HepG2 (cell line): ENCODE results near the gene TCEAL2. TPM values are rescaled to one million over a fixed set of nuclear protein-coding genes. Genes with fewer than 3 reads are reported as not detected.
A peak's percentile ranks its signal among the peaks of the same experiment; 100 is the strongest.

Source experiments
- ATAC-seq: fragments of 200-7000 bp; cut with Tn5 transposase; 3 replicates; pipeline ENCODE4 v1.9.1; 2020; ENCODE audit warnings: mild to moderate bottlenecking, moderate library complexity
- BruUV-seq: library from RNA; stranded (reverse); fragments of 400-500 nt; replicated peaks from 2 replicates; lab custom pipeline; 2021; lab: Mats Ljungman, UMichigan
- CTCF ChIA-PET: fragments of 300-600 bp; formaldehyde crosslinking; extraction: SDS; loops from one replicate; lab custom pipeline; 2021; ENCODE audit warnings: low total read pairs, inconsistent platforms, low intra/inter-chr PET ratio; lab: Yijun Ruan, JAX
- POLR2A ChIA-PET: fragments of 350-600 bp; sonication (Branson Sonifier 250); formaldehyde crosslinking; loops from one replicate; lab custom pipeline; 2020; ENCODE audit warnings: antibody characterized with exemption, inconsistent platforms; lab: Yijun Ruan, JAX
- DNase-seq: peaks from one replicate; pipeline ENCODE4 v3.0.0-alpha.2; 2015; ENCODE audit warnings: low spot score
- FAIRE-seq: peaks from 3 replicates; lab custom pipeline; 2011; peaks lifted over from hg19 to GRCh38; lab: Jason Lieb, UNC
- H2AFZ ChIP-seq: one replicate; pipeline ENCODE4 v1.6.1; 2011; ENCODE audit warnings: low read length, inconsistent platforms
- H3K27ac ChIP-seq: fragments of 300-600 bp; 3 replicates; pipeline ENCODE4 v1.8.0; 2011; ENCODE audit warnings: mixed run types, mild to moderate bottlenecking, mixed read lengths, low read length, inconsistent platforms; ENCODE audit not compliant: insufficient read depth; ENCODE audit errors: extremely low read length
- H3K27me3 ChIP-seq, 2 experiments: fragments of 200-600 bp in 1 of 2; 2 replicates in 1 of 2; 3 replicates in 1 of 2; pipeline versions ENCODE4 v1.6.0 to v1.8.0; 2011; ENCODE audit warnings: low read length in 2 of 2, mild to moderate bottlenecking in 2 of 2, moderate library complexity in 2 of 2, inconsistent platforms in 1 of 2; ENCODE audit not compliant: insufficient read depth in 2 of 2, control insufficient read depth in 1 of 2
- H3K36me3 ChIP-seq, 2 experiments: fragments of 200-600 bp in 1 of 2; replicated peaks in 1 of 2; 2 replicates in 1 of 2; 3 replicates in 1 of 2; pipeline versions ENCODE4 v1.5.1 to v1.8.0; 2011; ENCODE audit warnings: low read length in 2 of 2, inconsistent platforms in 1 of 2; ENCODE audit not compliant: insufficient read depth in 2 of 2, control insufficient read depth in 1 of 2
- H3K4me1 ChIP-seq: 2 replicates; pipeline ENCODE4 v1.5.1; 2012; ENCODE audit warnings: low read length, inconsistent platforms; ENCODE audit not compliant: insufficient read depth
- H3K4me2 ChIP-seq: 2 replicates; pipeline ENCODE4 v1.6.0; 2011; ENCODE audit warnings: low read depth, low read length, inconsistent platforms
- H3K4me3 ChIP-seq, 3 experiments: fragments of 200-600 bp in 1 of 3; sonication (generic), shearing (Covaris generic) in 1 of 3; replicated peaks in 1 of 3; 2 replicates each; pipeline ENCODE4 v1.5.1; 2011 to 2016; ENCODE audit warnings: low read length in 3 of 3, inconsistent platforms in 2 of 3, low read depth in 2 of 3, mild to moderate bottlenecking in 2 of 3, control low read depth in 1 of 3, mixed read lengths in 1 of 3; ENCODE audit not compliant: insufficient read depth in 1 of 3
- H3K79me2 ChIP-seq: one replicate; pipeline ENCODE4 v1.6.1; 2011; ENCODE audit warnings: low read length, inconsistent platforms; ENCODE audit not compliant: insufficient read depth
- H3K9ac ChIP-seq: 2 replicates; pipeline ENCODE4 v1.6.0; 2011; ENCODE audit warnings: mild to moderate bottlenecking, low read depth, low read length, inconsistent platforms; ENCODE audit not compliant: insufficient read depth
- H3K9me3 ChIP-seq: 2 replicates; pipeline ENCODE4 v1.5.1; 2012; ENCODE audit warnings: mild to moderate bottlenecking, low read length
- H4K20me1 ChIP-seq: 2 replicates; pipeline ENCODE4 v1.6.0; 2011; ENCODE audit warnings: inconsistent platforms, mild to moderate bottlenecking, low read length, moderate library complexity; ENCODE audit not compliant: insufficient read depth
- CBX1 ChIP-seq: IDR thresholded peaks from one replicate; pipeline ENCODE4 v1.6.1; 2016; ENCODE audit warnings: antibody characterized with exemption, low read depth
- CTCF ChIP-seq: sonication (generic); formaldehyde crosslinking; IDR thresholded peaks from 2 replicates; pipeline ENCODE4 v1.5.0; 2020; ENCODE audit warnings: mild to moderate bottlenecking, missing genetic modification reagents, moderate library complexity
- HNRNPUL1 ChIP-seq: fragments of 200-400 bp; formaldehyde crosslinking; IDR thresholded peaks from 2 replicates; pipeline ENCODE4 v1.6.1; 2017; ENCODE audit warnings: low read depth, mild to moderate bottlenecking, low read length, moderate library complexity
- MEIS1 ChIP-seq: sonication (generic); formaldehyde crosslinking; IDR thresholded peaks from 2 replicates; pipeline ENCODE4 v1.9.0; 2021; ENCODE audit warnings: mild to moderate bottlenecking, missing genetic modification reagents, moderate library complexity, borderline replicate concordance
- NONO ChIP-seq, 2 experiments: fragments of 450-650 bp in 1 of 2; sonication (generic) in 1 of 2; formaldehyde crosslinking in 1 of 2; IDR thresholded peaks in 1 of 2; conservative IDR thresholded peaks in 1 of 2; 2 replicates each; pipeline versions ENCODE4 v1.6.1 to v1.8.0; 2017 to 2022; ENCODE audit warnings: mild to moderate bottlenecking in 1 of 2, missing genetic modification reagents in 1 of 2, moderate library complexity in 1 of 2
- STAG1 ChIP-seq: sonication (generic); formaldehyde crosslinking; IDR thresholded peaks from 2 replicates; pipeline ENCODE4 v1.4.0; 2020; ENCODE audit warnings: missing genetic modification reagents
- TERF1 ChIP-seq: sonication (generic); formaldehyde crosslinking; IDR thresholded peaks from 2 replicates; pipeline ENCODE4 v1.8.0; 2022; ENCODE audit warnings: mild to moderate bottlenecking, missing genetic modification reagents, moderate library complexity
- ZMYM2 ChIP-seq: sonication (generic); formaldehyde crosslinking; IDR thresholded peaks from 2 replicates; pipeline ENCODE4 v1.8.0; 2022; ENCODE audit warnings: mild to moderate bottlenecking, missing genetic modification reagents
- ZMYM4 ChIP-seq: sonication (generic); formaldehyde crosslinking; IDR thresholded peaks from 2 replicates; pipeline ENCODE4 v1.8.1; 2023; ENCODE audit warnings: mild to moderate bottlenecking, missing genetic modification reagents
- ZNF572 ChIP-seq: sonication (generic); formaldehyde crosslinking; IDR thresholded peaks from 2 replicates; pipeline ENCODE4 v1.5.1; 2020; ENCODE audit warnings: mild to moderate bottlenecking, missing genetic modification reagents
- ZNF615 ChIP-seq: sonication (generic); formaldehyde crosslinking; IDR thresholded peaks from 2 replicates; pipeline ENCODE4 v1.5.0; 2020; ENCODE audit warnings: mild to moderate bottlenecking, missing genetic modification reagents, borderline replicate concordance
- WGBS: methylation state at CpG from one replicate; pipeline ENCODE4 v1.1.6; 2017; ENCODE audit warnings: low lambda C conversion rate; 5-methylcytosine and 5-hydroxymethylcytosine counted together
- in situ Hi-C: cut with HindIII; loops from 2 replicates; pipeline ENCODE4 v1.10.0; 2017; ENCODE audit warnings: low pct_unique_long_range_greater_than_20kb; ENCODE audit not compliant: extremely low pct_ligation_motif_present
- intact Hi-C: fragments of 100-400 bp; cut with micrococcal nuclease; formaldehyde crosslinking; loops from one replicate; pipeline ENCODE4 v1.10.0; 2022; ENCODE audit not compliant: unreplicated experiment
- polyA plus RNA-seq, 8 experiments: library from polyadenylated mRNA; depleted of rRNA in 3 of 8; stranded (reverse) in 7 of 8; unstranded in 1 of 8; fragments of >200 nt; fragmentation: Illumina TruSeq in 4 of 8; extraction: Trizol in 4 of 8; gene quantifications; 2 replicates each; pipeline versions ENCODE4 v1.2.1 to v1.2.3, GENCODE V29; 2011 to 2016; ENCODE audit warnings: low read depth in 4 of 8, missing spikeins in 1 of 8, mixed read lengths in 1 of 8; ENCODE audit not compliant: insufficient read depth in 1 of 8
- total RNA-seq, 5 experiments: library from RNA; depleted of rRNA; stranded (reverse); fragments of >200 nt; fragmentation: Illumina TruSeq; extraction: Trizol; gene quantifications; 2 replicates each; pipeline ENCODE4 v1.2.3, GENCODE V29; 2016; ENCODE audit warnings: low read depth in 1 of 5
- TF ChIP-seq, protein P1 (sequence below): sonication (generic); formaldehyde crosslinking; IDR thresholded peaks from 2 replicates; pipeline ENCODE4 v1.8.0; 2022; ENCODE audit warnings: mild to moderate bottlenecking, missing genetic modification reagents, moderate library complexity

TCEAL2 gene
- total and polyA plus RNA-seq, 2 of the 13 experiments (the other 11 are each of a cell fraction or from before 2014, with no cell fraction given) = not detected

GRCh38 chrX:102085706-102086105 is 39.8 kb upstream of the TCEAL2 start:
- Histone ChIP-seq H3K4me2 (no peak overlapping the region), H3K27ac (no peak overlapping the region), H3K4me3 (no peak overlapping the region), H4K20me1 (no peaks in the 10 kb centered on the region), H3K4me1 (no peaks in the 10 kb centered on the region), H2AFZ (no peak overlapping the region), H3K27me3 (no peaks in the 10 kb centered on the region), H3K79me2 (no peaks in the 10 kb centered on the region), H3K36me3 (no peaks in the 10 kb centered on the region), H3K9ac (no peak overlapping the region), H3K9me3 (no peaks in the 10 kb centered on the region)
- POLR2A ChIA-PET = no interaction called here
- FAIRE-seq (no peak), DNase-seq (no peak), ATAC-seq (no peak)
- TF ChIP-seq, protein P1, sequence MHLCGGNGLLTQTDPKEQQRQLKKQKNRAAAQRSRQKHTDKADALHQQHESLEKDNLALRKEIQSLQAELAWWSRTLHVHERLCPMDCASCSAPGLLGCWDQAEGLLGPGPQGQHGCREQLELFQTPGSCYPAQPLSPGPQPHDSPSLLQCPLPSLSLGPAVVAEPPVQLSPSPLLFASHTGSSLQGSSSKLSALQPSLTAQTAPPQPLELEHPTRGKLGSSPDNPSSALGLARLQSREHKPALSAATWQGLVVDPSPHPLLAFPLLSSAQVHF (CRISPR knock-in tag) = no peak
- 0 out of 2 replicates have a peak, but pooled peaks have one; percentile 6 for TF ChIP-seq CTCF
- intact Hi-C loops (no loop called here), in situ Hi-C loops (no loop called here)
- 4% methylated on average over 5 of the region's 5 CpGs for WGBS
- CTCF ChIA-PET = no interaction called here
- no TSS peak for BruUV-seq

DNA sequence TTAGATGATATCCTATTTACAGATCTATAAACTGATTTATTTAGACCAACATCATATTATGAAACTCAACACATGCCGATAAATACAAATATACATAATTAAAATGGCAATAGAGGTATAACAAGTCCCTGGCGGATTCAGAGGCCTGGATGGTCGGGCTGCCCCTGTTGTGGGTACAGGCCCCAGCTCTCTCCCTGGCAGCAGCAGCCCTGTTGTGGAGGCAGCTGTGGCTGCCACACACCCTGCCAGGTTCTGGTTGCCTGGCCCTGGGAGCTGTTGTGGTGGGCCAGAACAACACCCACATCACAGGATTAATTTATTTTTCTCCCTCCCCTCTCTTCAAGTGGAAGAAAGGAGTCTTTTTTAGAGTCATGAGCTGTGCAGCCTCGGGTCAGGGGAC is 12.1 kb upstream of the TCEAL2 start:
- no peaks in the 10 kb centered on the region for H3K36me3 ChIP-seq
- H3K79me2 ChIP-seq = no peaks in the 10 kb centered on the region
- H3K4me2 ChIP-seq = no peak overlapping the region
- H3K4me3 ChIP-seq = no peak overlapping the region
- POLR2A ChIA-PET = no interaction called here
- H3K9me3 ChIP-seq = no peaks in the 10 kb centered on the region
- no peak overlapping the region for H3K27ac ChIP-seq
- H3K9ac ChIP-seq = no peak overlapping the region
- 92% methylated on average over 1 of the region's 4 CpGs for WGBS
- intact Hi-C loops (no loop called here), in situ Hi-C loops (no loop called here)
- no peaks in the 10 kb centered on the region for H4K20me1 ChIP-seq
- ATAC-seq = no peak
- H3K4me1 ChIP-seq = no peaks in the 10 kb centered on the region
- CTCF ChIA-PET = no interaction called here
- DNase-seq = no peak
- H3K27me3 ChIP-seq = no peaks in the 10 kb centered on the region
- no peak overlapping the region for H2AFZ ChIP-seq
- no TSS peak for BruUV-seq
- FAIRE-seq = no peak
- no peak for TF ChIP-seq STAG1 (CRISPR knock-in tag)
- TF ChIP-seq MEIS1 (CRISPR knock-in tag) = no peak
- no peak for TF ChIP-seq TERF1
- TF ChIP-seq ZMYM2 (CRISPR knock-in tag) = no peak
- TF ChIP-seq CBX1 = no peak
- no peak for TF ChIP-seq ZNF572 (CRISPR knock-in tag)
- no peak for TF ChIP-seq HNRNPUL1
- TF ChIP-seq ZNF615 = no peak
- TF ChIP-seq ZMYM4 (CRISPR knock-in tag) = no peak
- TF ChIP-seq NONO (IDR thresholded peaks at IDR 0.05) = no peak
- no peak for TF ChIP-seq NONO (CRISPR knock-in tag; conservative IDR thresholded peaks at IDR 0.05)
